ENCODE results near the gene FKBP1B. TPM values are rescaled to one million over a fixed set of nuclear protein-coding genes. Genes with fewer than 3 reads are reported as not detected.
"Not testable (repeated sequence)": the region's sequence is repeated elsewhere in the genome, so short reads cannot be mapped to it uniquely, and the experiment has no call there.

Gene FKBP1B
- total RNA-seq, 2 donors from 2014 or later = 0.27 to 2.6 TPM

GRCh38 chr2:24040511-24040910 lies 9.0 kb upstream of the FKBP1B start:
- Mint-ChIP-seq H3K27me3 (no peaks in the 10 kb centered on the region), H3K27ac (no peak overlapping the region), H3K4me3 (no peak overlapping the region), H3K4me1 (peaks cover 10% of the 10 kb centered on the region), H3K36me3 (ENCODE audit: low read depth) (peaks cover 3% of the 10 kb centered on the region)
- H3K9me3 ChIP-seq (ENCODE audit: control insufficient read depth, low read length, poor library complexity, severe bottlenecking) = no peaks in the 10 kb centered on the region
- DNase-seq (no peak), ATAC-seq (no peak)

- H3K27ac Mint-ChIP-seq, H3K27me3 Mint-ChIP-seq, ATAC-seq: not testable (repeated sequence)
Measured at GRCh38 chr2:24043133-24043532, 6.4 kb upstream of the FKBP1B start.

GRCh38 chr2:24045511-24046508 lies 3.7 kb upstream of the FKBP1B start:
- peaks cover 19% of the 10 kb centered on the region for H3K4me1 Mint-ChIP-seq
- H3K36me3 Mint-ChIP-seq (ENCODE audit: low read depth) = peaks cover 3% of the 10 kb centered on the region
- H3K27me3 Mint-ChIP-seq = no peaks in the 10 kb centered on the region
- ATAC-seq (no peak), DNase-seq (no peak)
- peak overlapping the region; percentile 33 for H3K4me3 Mint-ChIP-seq
- H3K9me3 ChIP-seq (ENCODE audit: control insufficient read depth, low read length, poor library complexity, severe bottlenecking) = no peaks in the 10 kb centered on the region
- no peak overlapping the region for H3K27ac Mint-ChIP-seq

More at GRCh38 chr2:24043133-24043532, 6.4 kb upstream of the FKBP1B start:
- H3K4me1 Mint-ChIP-seq = peaks cover 17% of the 10 kb centered on the region
- H3K9me3 ChIP-seq (ENCODE audit: control insufficient read depth, low read length, poor library complexity, severe bottlenecking); H3K36me3 Mint-ChIP-seq (ENCODE audit: low read depth); DNase-seq; H3K4me3 Mint-ChIP-seq: not testable (repeated sequence)

GRCh38 chr2:24046599-24046929 lies 3.0 kb upstream of the FKBP1B start:
- DNase-seq (no peak), ATAC-seq (no peak)
- H3K9me3 ChIP-seq (ENCODE audit: control insufficient read depth, low read length, poor library complexity, severe bottlenecking) = no peaks in the 10 kb centered on the region
- Mint-ChIP-seq H3K4me1 (peaks cover 19% of the 10 kb centered on the region), H3K27ac (peak overlapping the region; percentile 98), H3K27me3 (no peaks in the 10 kb centered on the region), H3K4me3 (peak overlapping the region; percentile 100), H3K36me3 (ENCODE audit: low read depth) (peaks cover 3% of the 10 kb centered on the region)

- Mint-ChIP-seq H3K27me3 (no peaks in the 10 kb centered on the region), H3K4me3 (peak within 1 kb of the TSS; percentile 100), H3K4me1 (peaks cover 19% of the 10 kb centered on the region), H3K27ac (peak within 1 kb of the TSS; percentile 98), H3K36me3 (ENCODE audit: low read depth) (peaks cover 3% of the 10 kb centered on the region)
- H3K9me3 ChIP-seq (ENCODE audit: control insufficient read depth, low read length, poor library complexity, severe bottlenecking) = no peaks in the 10 kb centered on the region
- ATAC-seq (peak; percentile 100), DNase-seq (peak; percentile 78 to 87 (median 81))
Measured at GRCh38 chr2:24046930-24047702, 2.4 kb upstream of the FKBP1B start, which contains the start of gene WDCP. TSS of gene WDCP (minus strand) at chr2:24047391. CDS start at chr2:24039494, 7,897 bp downstream.

GRCh38 chr2:24047703-24048033 lies 1.9 kb upstream of the FKBP1B start:
- DNase-seq = no peak
- H3K27me3 Mint-ChIP-seq = no peaks in the 10 kb centered on the region
- H3K27ac Mint-ChIP-seq = peak overlapping the region; percentile 98
- H3K36me3 Mint-ChIP-seq (ENCODE audit: low read depth) = peaks cover 3% of the 10 kb centered on the region
- H3K4me3 Mint-ChIP-seq = peak overlapping the region; percentile 100
- H3K9me3 ChIP-seq (ENCODE audit: control insufficient read depth, low read length, poor library complexity, severe bottlenecking) = no peaks in the 10 kb centered on the region
- ATAC-seq = no peak
- peaks cover 19% of the 10 kb centered on the region for H3K4me1 Mint-ChIP-seq

GRCh38 chr2:24048769-24049484 lies 614 bp upstream of the FKBP1B start:
- Mint-ChIP-seq H3K4me1 (peaks cover 19% of the 10 kb centered on the region), H3K4me3 (peak overlapping the region; percentile 87), H3K27ac (no peak overlapping the region)

GRCh38 chr2:24050041-24050979 lies 769 bp downstream of the FKBP1B start:
- DNase-seq = peak in 1 of 3 donors; percentile 15
- no peaks in the 10 kb centered on the region for H3K9me3 ChIP-seq (ENCODE audit: control insufficient read depth, low read length, poor library complexity, severe bottlenecking)
- H3K4me3 Mint-ChIP-seq = peak overlapping the region; percentile 87
- H3K36me3 Mint-ChIP-seq (ENCODE audit: low read depth) = peaks cover 3% of the 10 kb centered on the region
- ATAC-seq = no peak
- peaks cover 18% of the 10 kb centered on the region for H3K4me1 Mint-ChIP-seq
- no peak overlapping the region for H3K27ac Mint-ChIP-seq
- no peaks in the 10 kb centered on the region for H3K27me3 Mint-ChIP-seq

More at GRCh38 chr2:24048769-24049484, 614 bp upstream of the FKBP1B start:
- Mint-ChIP-seq H3K27me3 (no peaks in the 10 kb centered on the region), H3K36me3 (ENCODE audit: low read depth) (peaks cover 3% of the 10 kb centered on the region)
- ATAC-seq (no peak), DNase-seq (no peak)
- H3K9me3 ChIP-seq (ENCODE audit: control insufficient read depth, low read length, poor library complexity, severe bottlenecking) = no peaks in the 10 kb centered on the region

- no peaks in the 10 kb centered on the region for H3K9me3 ChIP-seq (ENCODE audit: control insufficient read depth, low read length, poor library complexity, severe bottlenecking)
- Mint-ChIP-seq H3K27me3 (no peaks in the 10 kb centered on the region), H3K36me3 (ENCODE audit: low read depth) (peaks cover 3% of the 10 kb centered on the region)
Measured at GRCh38 chr2:24051833-24052232, 2.3 kb downstream of the FKBP1B start.

GRCh38 chr2:24052951-24053350 lies 3.4 kb downstream of the FKBP1B start:
- no peaks in the 10 kb centered on the region for H3K9me3 ChIP-seq (ENCODE audit: control insufficient read depth, low read length, poor library complexity, severe bottlenecking)
- DNase-seq (no peak), ATAC-seq (no peak)
- H3K27ac Mint-ChIP-seq = no peak overlapping the region
- H3K4me1 Mint-ChIP-seq = peaks cover 6% of the 10 kb centered on the region
- H3K36me3 Mint-ChIP-seq (ENCODE audit: low read depth) = no peaks in the 10 kb centered on the region
- no peaks in the 10 kb centered on the region for H3K27me3 Mint-ChIP-seq
- H3K4me3 Mint-ChIP-seq = no peak overlapping the region

More at GRCh38 chr2:24051833-24052232, 2.3 kb downstream of the FKBP1B start:
- H3K27ac Mint-ChIP-seq = no peak overlapping the region
- ATAC-seq (no peak), DNase-seq (no peak)
- peaks cover 16% of the 10 kb centered on the region for H3K4me1 Mint-ChIP-seq
- no peak overlapping the region for H3K4me3 Mint-ChIP-seq

GRCh38 chr2:24054366-24055010 lies 4.9 kb downstream of the FKBP1B start:
- peaks cover 4% of the 10 kb centered on the region for H3K4me1 Mint-ChIP-seq
- H3K9me3 ChIP-seq (ENCODE audit: control insufficient read depth, low read length, poor library complexity, severe bottlenecking) = no peaks in the 10 kb centered on the region
- H3K27me3 Mint-ChIP-seq = no peaks in the 10 kb centered on the region
- no peaks in the 10 kb centered on the region for H3K36me3 Mint-ChIP-seq (ENCODE audit: low read depth)
- no peak for DNase-seq
- no peak overlapping the region for H3K27ac Mint-ChIP-seq
- no peak overlapping the region for H3K4me3 Mint-ChIP-seq
- no peak for ATAC-seq

GRCh38 chr2:24055750-24056149 lies 6.2 kb downstream of the FKBP1B start:
- no peak overlapping the region for H3K27ac Mint-ChIP-seq
- H3K4me1 Mint-ChIP-seq = peaks cover 4% of the 10 kb centered on the region
- H3K9me3 ChIP-seq (ENCODE audit: control insufficient read depth, low read length, poor library complexity, severe bottlenecking) = no peaks in the 10 kb centered on the region
- H3K27me3 Mint-ChIP-seq = no peaks in the 10 kb centered on the region
- ATAC-seq (no peak), DNase-seq (no peak)
- no peaks in the 10 kb centered on the region for H3K36me3 Mint-ChIP-seq (ENCODE audit: low read depth)
- no peak overlapping the region for H3K4me3 Mint-ChIP-seq
